OCI-LY7 (cell line): ENCODE data around the gene RPAIN. TPM values are rescaled to one million over a fixed set of nuclear protein-coding genes. Genes with fewer than 3 reads are reported as not detected.

Source experiments
- BruUV-seq: library from RNA; stranded (reverse); fragments of 400-500 nt; replicated peaks from 2 replicates; lab custom pipeline; 2021; lab: Mats Ljungman, UMichigan
- CTCF ChIA-PET: fragments of 300-600 bp; sonication (Branson Sonifier 250); formaldehyde crosslinking; loops from one replicate; lab custom pipeline; 2022; ENCODE audit warnings: antibody characterized with exemption; ENCODE audit not compliant: unreplicated experiment; lab: Charles Lee
- POLR2A ChIA-PET: fragments of 300-600 bp; sonication (Branson Sonifier 250); formaldehyde crosslinking; loops from one replicate; lab custom pipeline; 2022; ENCODE audit warnings: antibody characterized with exemption; lab: Charles Lee
- DNase-seq: peaks from one replicate; pipeline ENCODE4 v3.0.0-alpha.2; 2015; ENCODE audit warnings: low spot score
- H2AFZ ChIP-seq: fragments of 200-600 bp; sonication (generic), shearing (Covaris generic); 2 replicates; pipeline ENCODE4 v1.6.1; 2014; ENCODE audit warnings: mild to moderate bottlenecking, antibody characterized with exemption, low read length, moderate library complexity
- H3K27ac ChIP-seq: fragments of 200-600 bp; sonication (generic); 2 replicates; pipeline ENCODE4 v1.5.1; 2014; ENCODE audit warnings: mixed run types, low read depth, mild to moderate bottlenecking, moderate library complexity, low read length, inconsistent platforms; ENCODE audit not compliant: poor library complexity, severe bottlenecking
- H3K36me3 ChIP-seq: fragments of 200-600 bp; sonication (generic); 2 replicates; pipeline ENCODE4 v1.6.1; 2014; ENCODE audit warnings: mild to moderate bottlenecking, antibody characterized with exemption, low read length, moderate library complexity, mixed read lengths; ENCODE audit not compliant: insufficient read depth
- H3K4me1 ChIP-seq: fragments of 200-600 bp; sonication (generic); 2 replicates; pipeline ENCODE4 v1.5.1; 2014; ENCODE audit warnings: mild to moderate bottlenecking, low read length; ENCODE audit not compliant: insufficient read depth, poor library complexity, severe bottlenecking
- H3K4me2 ChIP-seq: fragments of 200-600 bp; sonication (generic); 2 replicates; pipeline ENCODE4 v1.6.1; 2014; ENCODE audit warnings: mild to moderate bottlenecking, low read length
- H3K4me3 ChIP-seq: fragments of 200-600 bp; sonication (generic); 2 replicates; pipeline ENCODE4 v1.5.1; 2014; ENCODE audit warnings: mild to moderate bottlenecking, low read depth, low read length; ENCODE audit not compliant: poor library complexity, severe bottlenecking
- H3K79me2 ChIP-seq: fragments of 200-600 bp; sonication (generic); 2 replicates; pipeline ENCODE4 v1.6.1; 2016; ENCODE audit warnings: low read depth, mild to moderate bottlenecking, low read length, moderate library complexity, mixed read lengths; ENCODE audit not compliant: insufficient read depth
- H3K9me2 ChIP-seq: fragments of 200-600 bp; sonication (generic); 2 replicates; pipeline ENCODE4 v1.6.1; 2016; ENCODE audit warnings: mild to moderate bottlenecking, low read length, mixed read lengths; ENCODE audit not compliant: insufficient read depth
- H3K9me3 ChIP-seq: fragments of 200-600 bp; sonication (generic); 2 replicates; pipeline ENCODE4 v1.6.1; 2014; ENCODE audit warnings: mild to moderate bottlenecking, mixed run types, low read length, mixed read lengths
- H4K20me1 ChIP-seq: fragments of 200-600 bp; sonication (generic); 2 replicates; pipeline ENCODE4 v1.6.1; 2014; ENCODE audit warnings: mild to moderate bottlenecking, antibody characterized with exemption, low read length, moderate library complexity, mixed read lengths; ENCODE audit not compliant: insufficient read depth
- CTCF ChIP-seq: fragments of 200-600 bp; sonication (generic); conservative IDR thresholded peaks from 2 replicates; pipeline ENCODE4 v1.5.1; 2014; ENCODE audit warnings: mild to moderate bottlenecking, antibody characterized with exemption, low read length, moderate library complexity, mixed read lengths
- EZH2phosphoT487 ChIP-seq: fragments of 200-600 bp; sonication (generic); IDR thresholded peaks from 2 replicates; pipeline ENCODE4 v1.6.1; 2018; ENCODE audit warnings: low read depth, borderline replicate concordance, mild to moderate bottlenecking, mixed run types, antibody characterized with exemption, low read length, moderate library complexity, mixed read lengths
- intact Hi-C: fragments of 100-400 bp; cut with micrococcal nuclease; formaldehyde crosslinking; loops from one replicate; pipeline ENCODE4 v1.10.0; 2022; ENCODE audit not compliant: unreplicated experiment
- total RNA-seq, 2 experiments: library from RNA; depleted of rRNA in 1 of 2; stranded (reverse); fragments of >200 nt in 1 of 2; shearing (Covaris generic) in 1 of 2; gene quantifications; 2 replicates each; pipeline ENCODE4 v1.2.3, GENCODE V29; 2014 to 2022

Gene RPAIN
- total RNA-seq, 2 experiments from 2014 or later: 88.9 to 99.6 TPM

- peaks cover 97% of the 10 kb centered on the region for H3K36me3 ChIP-seq
- CTCF ChIA-PET: no interaction called here
- H3K9me3 ChIP-seq: no peaks in the 10 kb centered on the region
- intact Hi-C loops: loop anchor here (5.0 kb wide), 1 partner anchor 132 kb away; no protein-coding TSS in a partner anchor
- no peak for TF ChIP-seq EZH2phosphoT487
- TF ChIP-seq CTCF: no peak
- no peak overlapping the region for H3K27ac ChIP-seq
- no peak overlapping the region for H2AFZ ChIP-seq
- 0 out of 2 replicates have a peak, but pooled peaks cover 3% of the 10 kb centered on the region for H4K20me1 ChIP-seq
- DNase-seq: no peak
- H3K4me2 ChIP-seq: no peak overlapping the region
- no peak overlapping the region for H3K4me3 ChIP-seq
- no peaks in the 10 kb centered on the region for H3K9me2 ChIP-seq
- no TSS peak for BruUV-seq
- no peaks in the 10 kb centered on the region for H3K79me2 ChIP-seq
- no peaks in the 10 kb centered on the region for H3K4me1 ChIP-seq
- POLR2A ChIA-PET: interaction anchor here (0.6 kb wide), 1 partner anchor 19 kb away, joined by 3 read pairs; no protein-coding TSS in a partner anchor
Measured at GRCh38 chr17:5379351-5380107, 40.5 kb upstream of the RPAIN start.

- intact Hi-C loops: loop anchor here (5.0 kb wide), 1 partner anchor 133 kb away; no protein-coding TSS in a partner anchor
- Histone ChIP-seq H3K4me3 (no peak overlapping the region), H3K79me2 (no peaks in the 10 kb centered on the region), H4K20me1 (0 out of 2 replicates have a peak, but pooled peaks cover 3% of the 10 kb centered on the region), H2AFZ (no peak overlapping the region), H3K36me3 (peaks cover 97% of the 10 kb centered on the region), H3K9me3 (no peaks in the 10 kb centered on the region), H3K27ac (no peak overlapping the region), H3K9me2 (no peaks in the 10 kb centered on the region), H3K4me1 (no peaks in the 10 kb centered on the region), H3K4me2 (no peak overlapping the region)
- no peak for DNase-seq
- no peak for TF ChIP-seq CTCF
- no peak for TF ChIP-seq EZH2phosphoT487
- BruUV-seq: no TSS peak
- ChIA-PET POLR2A (no interaction called here), CTCF (no interaction called here)
Measured at GRCh38 chr17:5380491-5381135, 39.4 kb upstream of the RPAIN start.
